SIG-M5 treated with dmso at 0.1 percent for 504 hours (cell line): ENCODE measurements around the gene CACNA2D3.
A peak's percentile ranks its signal among the peaks of the same experiment; 100 is the strongest.

ENCODE experiments used
- DNase-seq: peaks from one replicate; lab custom pipeline; 2025; ENCODE audit not compliant: unreplicated experiment; lab: John Stamatoyannopoulos, UW

Gene CACNA2D3

GRCh38 chr3:54900838-54901591, 778.7 kb downstream of the CACNA2D3 start:
- DNase-seq: no peak

GRCh38 chr3:54901906-54902685, 779.7 kb downstream of the CACNA2D3 start:
- no peak for DNase-seq

GRCh38 chr3:54905261-54905888, 783.0 kb downstream of the CACNA2D3 start:
- DNase-seq: no peak

- DNase-seq: no peak
Measured at GRCh38 chr3:54905920-54906319, 783.6 kb downstream of the CACNA2D3 start.

- DNase-seq: no peak
Measured at GRCh38 chr3:54906763-54907162, 784.4 kb downstream of the CACNA2D3 start.

- no peak for DNase-seq
Measured at GRCh38 chr3:54909191-54909590, 786.8 kb downstream of the CACNA2D3 start.

- DNase-seq: no peak
Measured at GRCh38 chr3:54914180-54914579, 791.8 kb downstream of the CACNA2D3 start.

- no peak for DNase-seq
Measured at GRCh38 chr3:54915181-54915580, 792.8 kb downstream of the CACNA2D3 start.

- no peak for DNase-seq
Measured at GRCh38 chr3:54915976-54916375, 793.6 kb downstream of the CACNA2D3 start.

- DNase-seq: no peak
Measured at GRCh38 chr3:54916732-54917131, 794.4 kb downstream of the CACNA2D3 start.

GRCh38 chr3:54917174-54917573, 794.8 kb downstream of the CACNA2D3 start:
- DNase-seq: no peak

GRCh38 chr3:54917862-54918261, 795.5 kb downstream of the CACNA2D3 start:
- no peak for DNase-seq

- DNase-seq: no peak
Measured at GRCh38 chr3:54918516-54918915, 796.2 kb downstream of the CACNA2D3 start.

GRCh38 chr3:54928046-54928770, 805.9 kb downstream of the CACNA2D3 start, which contains the start of gene LRTM1:
LRTM1 (minus strand) TSS chr3:54928059; CDS start chr3:54927911, 148 bp downstream.
- DNase-seq: no peak

GRCh38 chr3:54931182-54931581, 808.8 kb downstream of the CACNA2D3 start:
- DNase-seq: peak; percentile 9

GRCh38 chr3:54932606-54933005, 810.3 kb downstream of the CACNA2D3 start:
- no peak for DNase-seq

- DNase-seq: no peak
Measured at GRCh38 chr3:54935869-54936268, 813.5 kb downstream of the CACNA2D3 start.

- no peak for DNase-seq
Measured at GRCh38 chr3:54936561-54936960, 814.2 kb downstream of the CACNA2D3 start.

GRCh38 chr3:54939557-54940300, 817.4 kb downstream of the CACNA2D3 start:
- DNase-seq: no peak

- no peak for DNase-seq
Measured at GRCh38 chr3:54940971-54941370, 818.6 kb downstream of the CACNA2D3 start.
